Measurements from ENCODE around the gene NOPCHAP1.

The NOPCHAP1 gene

GRCh38 chr12:105030820-105031807, 45.0 kb downstream of the NOPCHAP1 start:
- TF ChIP-seq CTCF (IDR thresholded peaks at IDR 0.05; ENCODE audit: control insufficient read depth, extremely low read depth, insufficient read depth) = no peak
- no peak overlapping the region for H3K4me3 ChIP-seq (ENCODE audit: low read depth, low read length)
- no peak for DNase-seq (ENCODE audit: low read depth)

GRCh38 chr12:105032703-105033357, 46.7 kb downstream of the NOPCHAP1 start:
- no peak overlapping the region for H3K4me3 ChIP-seq (ENCODE audit: low read depth, low read length)
- TF ChIP-seq CTCF (IDR thresholded peaks at IDR 0.05; ENCODE audit: control insufficient read depth, extremely low read depth, insufficient read depth) = no peak
- no peak for DNase-seq (ENCODE audit: low read depth)

GRCh38 chr12:105033851-105034250, 47.7 kb downstream of the NOPCHAP1 start:
- no peak for DNase-seq (ENCODE audit: low read depth)
- no peak for TF ChIP-seq CTCF (IDR thresholded peaks at IDR 0.05; ENCODE audit: control insufficient read depth, extremely low read depth, insufficient read depth)
- no peak overlapping the region for H3K4me3 ChIP-seq (ENCODE audit: low read depth, low read length)
